Keratinocyte (primary cell): Measurements from ENCODE around the gene FRYL. TPM values are rescaled to one million over a fixed set of nuclear protein-coding genes. Genes with fewer than 3 reads are reported as not detected.

Source experiments
- DNase-seq: peaks from one replicate; pipeline ENCODE4 v3.0.0-alpha.2; 2011; ENCODE audit warnings: low read depth, missing footprints, low spot score
- FAIRE-seq: peaks from 2 replicates; lab custom pipeline; 2011; peaks lifted over from hg19 to GRCh38; lab: Jason Lieb, UNC
- H2AFZ ChIP-seq: 2 replicates; pipeline ENCODE4 v1.6.0; 2012; ENCODE audit warnings: low read length, control low read depth, inconsistent platforms; ENCODE audit not compliant: control insufficient read depth
- H3K27ac ChIP-seq: 2 replicates; pipeline ENCODE4 v1.5.1; 2011; ENCODE audit warnings: low read length; ENCODE audit not compliant: control insufficient read depth, insufficient read depth
- H3K27me3 ChIP-seq: 3 replicates; pipeline ENCODE4 v1.6.0; 2011; ENCODE audit warnings: low read length; ENCODE audit not compliant: control insufficient read depth, insufficient read depth; ENCODE audit errors: extremely low read depth
- H3K36me3 ChIP-seq, 2 experiments: 2 replicates in 1 of 2; 3 replicates in 1 of 2; pipeline ENCODE4 v1.5.1; 2011; ENCODE audit warnings: low read length in 2 of 2, mild to moderate bottlenecking in 1 of 2; ENCODE audit not compliant: control insufficient read depth in 2 of 2, insufficient read depth in 2 of 2; ENCODE audit errors: extremely low read depth in 1 of 2
- H3K4me1 ChIP-seq: 3 replicates; pipeline ENCODE4 v1.5.1; 2011; ENCODE audit warnings: low read length; ENCODE audit not compliant: control insufficient read depth, insufficient read depth; ENCODE audit errors: extremely low read depth
- H3K4me2 ChIP-seq: 3 replicates; pipeline ENCODE4 v1.6.0; 2011; ENCODE audit warnings: low read depth, low read length; ENCODE audit not compliant: control insufficient read depth, insufficient read depth; ENCODE audit errors: extremely low read depth
- H3K4me3 ChIP-seq, 3 experiments: fragments of 200-600 bp in 1 of 3; sonication (generic) in 1 of 3; 2 replicates in 2 of 3; 3 replicates in 1 of 3; pipeline ENCODE4 v1.5.1; 2011 to 2016; ENCODE audit warnings: low read length in 3 of 3, mild to moderate bottlenecking in 3 of 3, control low read depth in 2 of 3, inconsistent platforms in 1 of 3, low read depth in 1 of 3, mixed read lengths in 1 of 3, mixed run types in 1 of 3, moderate library complexity in 1 of 3; ENCODE audit not compliant: control insufficient read depth in 2 of 3, insufficient read depth in 2 of 3; ENCODE audit errors: extremely low read depth in 1 of 3
- H3K79me2 ChIP-seq: 2 replicates; pipeline ENCODE4 v1.6.0; 2012; ENCODE audit warnings: low read length; ENCODE audit not compliant: control insufficient read depth, insufficient read depth
- H3K9ac ChIP-seq: 3 replicates; pipeline ENCODE4 v1.6.0; 2011; ENCODE audit warnings: low read length; ENCODE audit not compliant: control insufficient read depth, insufficient read depth; ENCODE audit errors: extremely low read depth
- H3K9me1 ChIP-seq: 3 replicates; pipeline ENCODE4 v1.6.0; 2011; ENCODE audit warnings: low read length; ENCODE audit not compliant: control insufficient read depth, insufficient read depth; ENCODE audit errors: extremely low read depth
- H3K9me3 ChIP-seq: 2 replicates; pipeline ENCODE4 v1.5.1; 2012; ENCODE audit warnings: low read depth, low read length; ENCODE audit not compliant: control insufficient read depth
- H4K20me1 ChIP-seq: 3 replicates; pipeline ENCODE4 v1.6.0; 2011; ENCODE audit warnings: low read length; ENCODE audit not compliant: control insufficient read depth, insufficient read depth; ENCODE audit errors: extremely low read depth
- EZH2 ChIP-seq: IDR thresholded peaks from one replicate; pipeline ENCODE4 v1.6.1; 2012; ENCODE audit warnings: inconsistent platforms, mild to moderate bottlenecking, low read length, moderate library complexity
- dilution Hi-C: fragments of 300-500 bp; cut with MboI; formaldehyde crosslinking; loops from one replicate; pipeline ENCODE4 v1.7.0; 2020; ENCODE audit warnings: low sequenced_read_pairs; ENCODE audit not compliant: extremely low pct_ligation_motif_present
- polyA plus RNA-seq, 5 experiments: library from polyadenylated mRNA; depleted of rRNA in 3 of 5; stranded (reverse) in 3 of 5; stranded (forward) in 1 of 5; unstranded in 1 of 5; fragments of >200 nt; gene quantifications; 1 replicate in 1 of 5; 2 replicates in 3 of 5; 3 replicates in 1 of 5; pipeline versions ENCODE4 v1.2.1 to v1.2.3, GENCODE V29; 2011 to 2012; ENCODE audit warnings: missing spikeins in 2 of 5, low read depth in 1 of 5, low replicate concordance in 1 of 5
- TF ChIP-seq, protein P1 (sequence below), 3 experiments: IDR thresholded peaks in 1 of 3; conservative IDR thresholded peaks in 1 of 3; optimal IDR thresholded peaks in 1 of 3; 2 replicates in 2 of 3; 3 replicates in 1 of 3; pipeline versions ENCODE3 to v1.5.1; 2011; ENCODE audit warnings: low read length in 3 of 3, mild to moderate bottlenecking in 3 of 3, moderate library complexity in 2 of 3, control low read depth in 1 of 3, inconsistent platforms in 1 of 3; ENCODE audit not compliant: insufficient read depth in 2 of 3; ENCODE audit errors: extremely low read depth in 1 of 3

FRYL gene
- polyA plus RNA-seq, 1 donor (not counting 4 experiments of a cell fraction or from before 2014, with no cell fraction given) = 40.4 TPM

GRCh38 chr4:48478273-48478672, 301.8 kb downstream of the FRYL start:
- no peaks in the 10 kb centered on the region for H3K9me1 ChIP-seq
- FAIRE-seq = no peak
- H3K4me2 ChIP-seq = no peak overlapping the region
- no peak for DNase-seq
- H3K4me1 ChIP-seq = no peaks in the 10 kb centered on the region
- no peak overlapping the region for H2AFZ ChIP-seq
- peaks cover 22% of the 10 kb centered on the region for H3K27me3 ChIP-seq
- no peak overlapping the region for H3K4me3 ChIP-seq
- H3K36me3 ChIP-seq = no peaks in the 10 kb centered on the region
- no peaks in the 10 kb centered on the region for H4K20me1 ChIP-seq
- TF ChIP-seq EZH2 = no peak
- TF ChIP-seq, protein P1, sequence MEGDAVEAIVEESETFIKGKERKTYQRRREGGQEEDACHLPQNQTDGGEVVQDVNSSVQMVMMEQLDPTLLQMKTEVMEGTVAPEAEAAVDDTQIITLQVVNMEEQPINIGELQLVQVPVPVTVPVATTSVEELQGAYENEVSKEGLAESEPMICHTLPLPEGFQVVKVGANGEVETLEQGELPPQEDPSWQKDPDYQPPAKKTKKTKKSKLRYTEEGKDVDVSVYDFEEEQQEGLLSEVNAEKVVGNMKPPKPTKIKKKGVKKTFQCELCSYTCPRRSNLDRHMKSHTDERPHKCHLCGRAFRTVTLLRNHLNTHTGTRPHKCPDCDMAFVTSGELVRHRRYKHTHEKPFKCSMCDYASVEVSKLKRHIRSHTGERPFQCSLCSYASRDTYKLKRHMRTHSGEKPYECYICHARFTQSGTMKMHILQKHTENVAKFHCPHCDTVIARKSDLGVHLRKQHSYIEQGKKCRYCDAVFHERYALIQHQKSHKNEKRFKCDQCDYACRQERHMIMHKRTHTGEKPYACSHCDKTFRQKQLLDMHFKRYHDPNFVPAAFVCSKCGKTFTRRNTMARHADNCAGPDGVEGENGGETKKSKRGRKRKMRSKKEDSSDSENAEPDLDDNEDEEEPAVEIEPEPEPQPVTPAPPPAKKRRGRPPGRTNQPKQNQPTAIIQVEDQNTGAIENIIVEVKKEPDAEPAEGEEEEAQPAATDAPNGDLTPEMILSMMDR (optimal IDR thresholded peaks at IDR 0.05 in 1 of 3, IDR thresholded peaks at IDR 0.05 in 1 of 3, conservative IDR thresholded peaks at IDR 0.05 in 1 of 3; ENCODE audit: extremely low read depth in 1 of 3, insufficient read depth in 2 of 3, low read length in 3 of 3) = no peak
- H3K9me3 ChIP-seq = no peaks in the 10 kb centered on the region
- no peaks in the 10 kb centered on the region for H3K79me2 ChIP-seq
- dilution Hi-C loops = no loop called here
- H3K9ac ChIP-seq = no peak overlapping the region
- H3K27ac ChIP-seq = no peak overlapping the region

GRCh38 chr4:48475770-48476169, 304.3 kb downstream of the FRYL start:
- no peaks in the 10 kb centered on the region for H4K20me1 ChIP-seq
- dilution Hi-C loops = no loop called here
- H3K9ac ChIP-seq = no peak overlapping the region
- no peaks in the 10 kb centered on the region for H3K9me1 ChIP-seq
- no peak overlapping the region for H2AFZ ChIP-seq
- H3K9me3 ChIP-seq = no peaks in the 10 kb centered on the region
- DNase-seq (no peak), FAIRE-seq (no peak)
- no peaks in the 10 kb centered on the region for H3K36me3 ChIP-seq
- H3K4me1 ChIP-seq = no peaks in the 10 kb centered on the region
- no peak for TF ChIP-seq EZH2
- TF ChIP-seq, protein P1 (optimal IDR thresholded peaks at IDR 0.05 in 1 of 3, IDR thresholded peaks at IDR 0.05 in 1 of 3, conservative IDR thresholded peaks at IDR 0.05 in 1 of 3; ENCODE audit: extremely low read depth in 1 of 3, insufficient read depth in 2 of 3, low read length in 3 of 3) = no peak
- H3K79me2 ChIP-seq = no peaks in the 10 kb centered on the region
- no peak overlapping the region for H3K4me3 ChIP-seq
- peaks cover 4% of the 10 kb centered on the region for H3K27me3 ChIP-seq
- H3K4me2 ChIP-seq = no peak overlapping the region
- H3K27ac ChIP-seq = no peak overlapping the region
